Transverse colon (tissue), 4 donors: Measurements from ENCODE around the gene MYH15. TPM values are rescaled to one million over a fixed set of nuclear protein-coding genes. Genes with fewer than 3 reads are reported as not detected.

Experiments
- DNase-seq: peaks from one replicate; pipeline ENCODE4 v3.0.0-alpha.2; 2019
- H3K27ac ChIP-seq, 4 donors: fragments of 200-600 bp; sonication (generic); 2 replicates each; pipeline ENCODE4 v1.5.1; 2016 to 2018; ENCODE audit warnings: inconsistent platforms in 4 of 4
- H3K27me3 ChIP-seq: fragments of 200-600 bp; sonication (generic); 2 replicates; pipeline ENCODE4 v1.5.1; 2017; ENCODE audit warnings: inconsistent platforms
- H3K36me3 ChIP-seq, 4 donors: fragments of 200-600 bp; sonication (generic); 2 replicates each; pipeline ENCODE4 v1.5.1; 2017 to 2019; ENCODE audit warnings: inconsistent platforms in 4 of 4
- H3K4me1 ChIP-seq, 4 donors: fragments of 200-600 bp; sonication (generic); 2 replicates each; pipeline ENCODE4 v1.5.1; 2017 to 2020; ENCODE audit warnings: inconsistent platforms in 4 of 4
- H3K4me3 ChIP-seq, 4 donors: fragments of 200-600 bp; sonication (generic); 1 replicate in 1 of 4; 2 replicates in 3 of 4; pipeline versions ENCODE4 v1.5.1 to v1.6.1; 2017 to 2019; ENCODE audit warnings: inconsistent platforms in 4 of 4
- H3K9me3 ChIP-seq, 2 donors: fragments of 200-600 bp; sonication (generic); 2 replicates each; pipeline ENCODE4 v1.5.1; 2017 to 2019; ENCODE audit warnings: inconsistent platforms in 2 of 2
- EP300 ChIP-seq: sonication (generic); formaldehyde crosslinking; IDR thresholded peaks from one replicate; pipeline ENCODE4 v1.6.1; 2017; ENCODE audit warnings: antibody characterized with exemption, low read depth
- POLR2A ChIP-seq: fragments of 450-650 bp; IDR thresholded peaks from one replicate; pipeline ENCODE4 v1.6.1; 2016; ENCODE audit warnings: antibody characterized with exemption, mild to moderate bottlenecking, moderate library complexity
- POLR2AphosphoS5 ChIP-seq, 3 donors: sonication (generic); formaldehyde crosslinking; IDR thresholded peaks; one replicate each; pipeline ENCODE4 v1.6.1; 2016; ENCODE audit warnings: antibody characterized with exemption in 3 of 3
- WGBS, 2 donors: methylation state at CpG; one replicate each; pipeline ENCODE4 v1.1.5; 2018; ENCODE audit warnings: low coverage in 1 of 2; 5-methylcytosine and 5-hydroxymethylcytosine counted together
- in situ Hi-C, 4 donors: fragments of 200-750 bp; cut with MboI; loops; one replicate each; pipeline versions ENCODE4 v1.15.0 to v1.15.1; 2017; ENCODE audit warnings: low sequenced_read_pairs in 3 of 4, low pct_ligation_motif_present in 1 of 4, low pct_unique_long_range_greater_than_20kb in 1 of 4
- intact Hi-C: fragments of 100-400 bp; cut with DNase I; formaldehyde crosslinking; loops from one replicate; pipeline ENCODE4 v1.15.1; 2023; ENCODE audit warnings: low total_unique reads
- total RNA-seq, 4 donors: library from RNA; depleted of rRNA; stranded (reverse); fragments of >200 nt; gene quantifications; one replicate each; pipeline ENCODE4 v1.1.0, GENCODE V29; 2016
- TF ChIP-seq, protein P1 (sequence below), 5 experiments: fragments of 200-600 bp in 3 of 5; fragments of 450-650 bp in 2 of 5; sonication (generic) in 3 of 5; IDR thresholded peaks; 1 replicate in 2 of 5; 2 replicates in 3 of 5; pipeline ENCODE4 v1.5.1; 2016 to 2017; ENCODE audit warnings: antibody characterized with exemption in 5 of 5, inconsistent platforms in 3 of 5, mild to moderate bottlenecking in 2 of 5, moderate library complexity in 1 of 5

MYH15 gene
- total RNA-seq, 4 donors from 2014 or later = 0.16 to 0.41 TPM; not detected in 2

DNA sequence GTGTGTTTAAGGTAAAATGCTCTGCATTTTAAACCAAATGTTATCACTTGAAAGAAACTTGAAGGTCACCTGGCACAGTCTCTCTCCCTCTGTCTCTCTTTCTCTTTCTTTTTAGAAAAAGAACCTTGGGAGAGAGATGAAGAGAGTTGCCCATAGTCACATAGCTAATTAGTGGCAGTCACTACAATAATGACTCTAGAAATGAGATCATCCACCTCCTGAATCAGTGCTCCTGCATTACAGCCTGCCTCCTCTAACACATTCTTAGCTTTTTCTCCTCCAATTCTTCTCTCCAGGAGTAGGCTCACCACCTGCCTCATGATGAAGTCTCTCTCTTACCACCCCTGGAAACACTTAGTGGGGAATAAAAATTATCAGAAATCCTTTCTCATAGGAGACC is 2.5 kb downstream of the MYH15 start:
- H3K9me3 ChIP-seq = no peaks in the 10 kb centered on the region
- in situ Hi-C loops = no loop called here

DNA sequence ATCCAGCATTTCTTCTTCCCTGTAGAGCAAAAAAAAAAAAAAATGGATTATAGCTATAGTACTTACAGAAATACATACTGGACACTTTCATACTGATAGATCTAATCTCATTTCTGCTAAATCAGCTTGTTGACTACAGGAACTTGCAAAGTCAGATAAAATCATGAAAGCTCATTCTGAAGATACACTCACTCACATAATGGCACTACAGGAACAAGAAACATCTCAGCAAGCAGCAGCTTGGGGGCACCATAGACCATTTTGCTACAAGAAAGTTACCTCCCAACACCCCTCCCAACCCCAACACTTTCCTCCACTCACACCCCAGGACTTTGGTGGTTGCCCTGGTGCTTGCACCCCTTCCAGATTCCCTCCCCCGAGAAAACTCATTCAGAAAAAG is 4.6 kb downstream of the MYH15 start:
- no peak for DNase-seq
- H3K4me3 ChIP-seq = no peak overlapping the region
- H3K36me3 ChIP-seq = no peaks in the 10 kb centered on the region
- no peaks in the 10 kb centered on the region for H3K9me3 ChIP-seq
- H3K27ac ChIP-seq = no peak overlapping the region
- H3K4me1 ChIP-seq = no peaks in the 10 kb centered on the region
- H3K27me3 ChIP-seq = no peaks in the 10 kb centered on the region
- 77 to 100% methylated on average over 1 of the region's 1 CpG for WGBS, 2 donors
- in situ Hi-C loops = no loop called here
- TF ChIP-seq POLR2AphosphoS5 (IDR thresholded peaks at IDR 0.05) (no peak), EP300 (no peak), POLR2A (no peak)
- TF ChIP-seq, protein P1, sequence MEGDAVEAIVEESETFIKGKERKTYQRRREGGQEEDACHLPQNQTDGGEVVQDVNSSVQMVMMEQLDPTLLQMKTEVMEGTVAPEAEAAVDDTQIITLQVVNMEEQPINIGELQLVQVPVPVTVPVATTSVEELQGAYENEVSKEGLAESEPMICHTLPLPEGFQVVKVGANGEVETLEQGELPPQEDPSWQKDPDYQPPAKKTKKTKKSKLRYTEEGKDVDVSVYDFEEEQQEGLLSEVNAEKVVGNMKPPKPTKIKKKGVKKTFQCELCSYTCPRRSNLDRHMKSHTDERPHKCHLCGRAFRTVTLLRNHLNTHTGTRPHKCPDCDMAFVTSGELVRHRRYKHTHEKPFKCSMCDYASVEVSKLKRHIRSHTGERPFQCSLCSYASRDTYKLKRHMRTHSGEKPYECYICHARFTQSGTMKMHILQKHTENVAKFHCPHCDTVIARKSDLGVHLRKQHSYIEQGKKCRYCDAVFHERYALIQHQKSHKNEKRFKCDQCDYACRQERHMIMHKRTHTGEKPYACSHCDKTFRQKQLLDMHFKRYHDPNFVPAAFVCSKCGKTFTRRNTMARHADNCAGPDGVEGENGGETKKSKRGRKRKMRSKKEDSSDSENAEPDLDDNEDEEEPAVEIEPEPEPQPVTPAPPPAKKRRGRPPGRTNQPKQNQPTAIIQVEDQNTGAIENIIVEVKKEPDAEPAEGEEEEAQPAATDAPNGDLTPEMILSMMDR (IDR thresholded peaks at IDR 0.05) = no peak
- intact Hi-C loops = no loop called here

More for the DNA sequence above, 2.5 kb downstream of the MYH15 start:
- TF ChIP-seq POLR2A (no peak), EP300 (no peak), POLR2AphosphoS5 (IDR thresholded peaks at IDR 0.05) (no peak)
- TF ChIP-seq, protein P1 (IDR thresholded peaks at IDR 0.05) = no peak
- Histone ChIP-seq H3K27me3 (no peaks in the 10 kb centered on the region), H3K4me1 (no peaks in the 10 kb centered on the region), H3K36me3 (no peaks in the 10 kb centered on the region), H3K27ac (no peak overlapping the region), H3K4me3 (no peak overlapping the region)
- intact Hi-C loops = no loop called here
- DNase-seq = no peak

DNA sequence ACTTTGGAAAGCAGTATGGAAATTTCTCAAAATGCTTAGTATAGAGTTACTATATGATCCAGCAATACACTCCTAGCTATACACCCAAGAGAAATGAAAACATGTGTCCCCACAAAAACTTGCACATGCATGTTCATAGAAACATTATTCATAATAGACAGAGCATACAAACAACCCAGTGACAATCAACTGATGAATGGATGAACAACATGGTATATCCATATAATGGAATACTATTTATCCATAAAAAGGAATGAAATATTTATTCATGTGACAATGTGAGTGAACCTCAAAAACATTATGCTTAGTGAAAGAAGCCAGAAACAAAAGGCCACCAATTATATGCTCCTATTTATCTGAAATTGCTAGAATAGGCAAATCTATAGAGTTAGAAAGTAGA is 6.7 kb downstream of the MYH15 start:
- H3K4me1 ChIP-seq = no peaks in the 10 kb centered on the region
- no peak overlapping the region for H3K27ac ChIP-seq
- intact Hi-C loops = no loop called here
- H3K36me3 ChIP-seq = no peaks in the 10 kb centered on the region
- in situ Hi-C loops = no loop called here
- no peak for DNase-seq
- no peaks in the 10 kb centered on the region for H3K9me3 ChIP-seq
- no peak overlapping the region for H3K4me3 ChIP-seq
- TF ChIP-seq, protein P1 (IDR thresholded peaks at IDR 0.05) = no peak
- TF ChIP-seq POLR2A (no peak), POLR2AphosphoS5 (IDR thresholded peaks at IDR 0.05) (no peak), EP300 (no peak)
- no peaks in the 10 kb centered on the region for H3K27me3 ChIP-seq

DNA sequence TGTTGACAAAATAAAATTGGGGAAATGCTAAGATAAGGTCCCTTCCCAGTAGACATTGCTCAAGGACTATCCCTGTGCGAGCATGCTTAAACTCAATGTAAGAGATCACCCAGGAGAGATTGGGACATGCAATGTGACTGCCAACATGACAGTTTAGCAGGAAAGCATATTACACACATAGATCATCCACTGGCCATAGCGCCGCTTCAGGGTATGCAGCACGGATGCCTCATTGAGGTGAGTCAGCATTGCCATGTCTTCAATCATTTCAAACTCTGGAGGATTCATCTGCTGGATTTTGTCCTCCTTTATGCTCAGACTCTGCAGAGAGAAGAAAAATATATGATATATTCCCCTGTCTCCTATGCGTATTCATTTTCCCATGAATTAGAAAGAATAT is 8.9 kb downstream of the MYH15 start:
- Histone ChIP-seq H3K27me3 (no peaks in the 10 kb centered on the region), H3K4me3 (no peak overlapping the region), H3K27ac (no peak overlapping the region), H3K4me1 (no peaks in the 10 kb centered on the region), H3K36me3 (no peaks in the 10 kb centered on the region), H3K9me3 (no peaks in the 10 kb centered on the region)
- no peak for TF ChIP-seq POLR2A
- no peak for TF ChIP-seq EP300
- TF ChIP-seq, protein P1 (IDR thresholded peaks at IDR 0.05) = no peak
- no peak for TF ChIP-seq POLR2AphosphoS5 (IDR thresholded peaks at IDR 0.05)
- 86 to 94% methylated on average over 4 to 5 of the region's 5 CpGs for WGBS, 2 donors
- DNase-seq = no peak
- intact Hi-C loops (no loop called here), in situ Hi-C loops (no loop called here)
